SU-DHL-6 (cell line): ENCODE measurements around the gene PWP2.
"Not testable (repeated sequence)": the region's sequence is repeated elsewhere in the genome, so short reads cannot be mapped to it uniquely, and the experiment has no call there.

Source experiments
- H2AFZ ChIP-seq: fragments of 200-600 bp; sonication (generic); 2 replicates; pipeline ENCODE4 v1.6.1; 2014; ENCODE audit warnings: low read depth, mild to moderate bottlenecking, moderate library complexity, mixed read lengths, antibody characterized with exemption, low read length; ENCODE audit not compliant: severe bottlenecking
- H3F3A ChIP-seq: fragments of 200-600 bp; shearing (Covaris generic); 2 replicates; pipeline ENCODE4 v1.6.0; 2016; ENCODE audit warnings: antibody characterized with exemption, mild to moderate bottlenecking; ENCODE audit not compliant: insufficient read depth
- H3K27ac ChIP-seq: fragments of 200-600 bp; sonication (generic); 2 replicates; pipeline ENCODE4 v1.5.1; 2016; ENCODE audit warnings: low read depth, mild to moderate bottlenecking, low read length, moderate library complexity, mixed read lengths
- H3K27me3 ChIP-seq: fragments of 200-600 bp; sonication (generic), shearing (Covaris generic); 2 replicates; pipeline ENCODE4 v1.6.0; 2014; ENCODE audit warnings: mild to moderate bottlenecking, low read length
- H3K36me3 ChIP-seq: fragments of 200-600 bp; sonication (generic); 2 replicates; pipeline ENCODE4 v1.6.1; 2014; ENCODE audit warnings: mild to moderate bottlenecking, low read length, mixed read lengths
- H3K4me2 ChIP-seq: fragments of 300-600, 200-600 bp; shearing (Covaris generic), sonication (generic); 2 replicates; pipeline ENCODE4 v1.6.0; 2014; ENCODE audit warnings: low read length, low read depth, mild to moderate bottlenecking; ENCODE audit not compliant: poor library complexity, severe bottlenecking
- H3K4me3 ChIP-seq: fragments of 200-600 bp; sonication (generic); 2 replicates; pipeline ENCODE4 v1.5.1; 2014; ENCODE audit warnings: antibody characterized with exemption, low read length, mild to moderate bottlenecking, mixed read lengths; ENCODE audit not compliant: insufficient read depth, poor library complexity, severe bottlenecking
- H3K79me2 ChIP-seq: fragments of 200-600 bp; sonication (generic); 2 replicates; pipeline ENCODE4 v1.6.1; 2014; ENCODE audit warnings: mild to moderate bottlenecking, low read length, moderate library complexity; ENCODE audit not compliant: insufficient read depth
- H3K9ac ChIP-seq: fragments of 200-600 bp; sonication (generic); 2 replicates; pipeline ENCODE4 v1.7.0; 2014; ENCODE audit warnings: mild to moderate bottlenecking, low read length
- H3K9me2 ChIP-seq: fragments of 200-600 bp; sonication (generic); replicated peaks from 2 replicates; pipeline ENCODE4 v1.6.1; 2014; ENCODE audit warnings: low read length; ENCODE audit not compliant: insufficient read depth
- H3K9me3 ChIP-seq: fragments of 200-600 bp; sonication (generic); 2 replicates; pipeline ENCODE4 v1.6.1; 2014; ENCODE audit warnings: low read length, mixed read lengths; ENCODE audit not compliant: insufficient read depth
- H4K20me1 ChIP-seq: fragments of 200-600 bp; sonication (generic); 2 replicates; pipeline ENCODE4 v1.6.1; 2014; ENCODE audit warnings: low read depth, mild to moderate bottlenecking, antibody characterized with exemption, low read length, moderate library complexity, mixed read lengths

PWP2 gene

DNA sequence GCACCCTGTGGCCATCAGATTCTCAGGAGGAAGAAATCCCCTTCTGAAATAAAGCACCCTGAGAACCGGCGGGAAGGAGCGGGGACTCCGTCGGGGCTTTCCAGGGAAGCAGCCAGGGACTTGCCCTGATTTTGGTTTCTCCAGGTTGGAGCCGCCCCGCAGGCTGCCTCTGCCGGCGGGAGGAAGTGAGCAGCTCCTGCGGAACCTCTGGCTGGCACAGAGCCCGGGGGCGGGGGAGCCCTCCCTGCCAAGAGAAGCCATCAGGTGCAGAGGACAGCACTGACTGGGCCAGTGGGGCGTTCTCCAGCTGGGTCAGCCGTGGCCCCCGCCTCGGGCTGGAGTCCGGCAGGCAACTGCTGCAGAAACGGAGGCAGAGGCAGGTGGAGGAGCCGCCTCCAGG lies 65.5 kb downstream of the PWP2 start:
- H3K27ac ChIP-seq, H2AFZ ChIP-seq, H3F3A ChIP-seq, H3K79me2 ChIP-seq, H3K9ac ChIP-seq, H3K27me3 ChIP-seq, H3K9me3 ChIP-seq, H3K4me2 ChIP-seq, H4K20me1 ChIP-seq, H3K4me3 ChIP-seq, H3K9me2 ChIP-seq, H3K36me3 ChIP-seq: not testable (repeated sequence)

DNA sequence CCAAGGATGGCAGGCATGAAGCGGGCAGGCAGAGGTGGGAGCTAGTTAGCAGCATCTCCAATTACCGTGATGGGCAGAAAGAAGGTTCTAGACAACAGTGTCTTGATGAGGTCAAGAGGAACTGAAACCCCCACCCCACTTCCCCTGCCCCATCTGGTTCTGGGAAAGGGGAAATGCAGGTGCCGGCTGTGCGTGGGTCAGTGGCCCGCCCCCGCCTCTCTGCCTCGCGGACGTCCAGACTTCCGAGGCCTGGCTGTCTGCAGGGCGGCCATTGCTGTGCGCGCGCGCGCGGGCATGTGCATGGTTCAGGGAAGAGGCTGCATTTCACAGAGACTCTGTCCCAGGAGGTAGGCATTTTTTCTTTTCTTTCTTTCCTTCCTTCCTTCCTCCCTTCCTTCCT lies 68.0 kb downstream of the PWP2 start:
- H4K20me1 ChIP-seq, H2AFZ ChIP-seq, H3K9me2 ChIP-seq, H3K27ac ChIP-seq, H3K36me3 ChIP-seq, H3K4me3 ChIP-seq, H3K9me3 ChIP-seq, H3K4me2 ChIP-seq, H3K9ac ChIP-seq, H3K27me3 ChIP-seq, H3K79me2 ChIP-seq, H3F3A ChIP-seq: not testable (repeated sequence)

DNA sequence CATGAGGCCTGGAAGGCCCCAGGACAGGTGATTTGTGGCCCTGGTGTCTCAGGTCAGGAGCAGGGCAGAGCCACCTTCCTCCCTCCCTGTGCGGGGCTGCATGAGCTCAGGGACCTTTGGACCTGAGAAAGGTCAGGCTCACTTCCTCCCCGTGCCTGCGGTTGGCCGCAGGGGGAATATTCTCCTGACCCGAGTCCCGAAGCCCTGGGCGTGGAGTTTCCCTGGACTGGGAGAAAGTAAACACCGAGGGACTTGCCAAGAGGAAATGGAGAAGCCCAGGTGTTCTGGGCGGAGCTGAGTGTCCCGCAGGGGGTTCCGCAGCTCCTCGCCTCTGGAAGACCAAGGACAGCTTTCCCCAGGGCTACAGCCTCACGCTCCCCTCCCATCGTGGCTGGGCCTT lies 68.9 kb downstream of the PWP2 start:
- not testable (repeated sequence) for H3K4me3 ChIP-seq, H3K79me2 ChIP-seq, H3K27ac ChIP-seq, H3K9me2 ChIP-seq, H3K9ac ChIP-seq, H4K20me1 ChIP-seq, H3K27me3 ChIP-seq, H3F3A ChIP-seq, H3K9me3 ChIP-seq, H3K4me2 ChIP-seq, H3K36me3 ChIP-seq, H2AFZ ChIP-seq
